H9 (cell line): Measurements from ENCODE around the gene CDK12. TPM values are rescaled to one million over a fixed set of nuclear protein-coding genes. Genes with fewer than 3 reads are reported as not detected.

Experiments used
- DNase-seq: peaks from one replicate; pipeline ENCODE4 v3.0.0-alpha.2; 2017
- H2AFZ ChIP-seq: one replicate; pipeline ENCODE4 v1.6.1; 2013; ENCODE audit warnings: mild to moderate bottlenecking, low read length, control low read depth, moderate library complexity
- H2AK5ac ChIP-seq: 2 replicates; pipeline ENCODE4 v1.6.1; 2013; ENCODE audit warnings: low read length, control low read depth, mixed read lengths; ENCODE audit not compliant: insufficient read length
- H2BK120ac ChIP-seq: one replicate; pipeline ENCODE4 v1.6.1; 2013; ENCODE audit warnings: low read depth, mild to moderate bottlenecking, low read length, control low read depth, inconsistent platforms; ENCODE audit not compliant: poor library complexity, severe bottlenecking
- H2BK12ac ChIP-seq: 2 replicates; pipeline ENCODE4 v1.6.1; 2013; ENCODE audit warnings: low read length, control low read depth, mixed read lengths, low read depth; ENCODE audit not compliant: insufficient read length
- H2BK15ac ChIP-seq: 2 replicates; pipeline ENCODE4 v1.6.1; 2013; ENCODE audit warnings: low read depth, low read length, control low read depth
- H2BK20ac ChIP-seq: one replicate; pipeline ENCODE4 v1.6.1; 2013; ENCODE audit warnings: low read depth, mild to moderate bottlenecking, low read length, control low read depth, inconsistent platforms; ENCODE audit not compliant: poor library complexity, severe bottlenecking
- H2BK5ac ChIP-seq: 2 replicates; pipeline ENCODE4 v1.6.1; 2013; ENCODE audit warnings: low read length, control low read depth, mixed read lengths; ENCODE audit not compliant: insufficient read length
- H3K14ac ChIP-seq: 2 replicates; pipeline ENCODE4 v1.6.1; 2013; ENCODE audit warnings: low read length, control low read depth; ENCODE audit not compliant: insufficient read depth
- H3K18ac ChIP-seq: 2 replicates; pipeline ENCODE4 v1.6.1; 2013; ENCODE audit warnings: low read depth, mild to moderate bottlenecking, mixed read lengths, low read length, control low read depth; ENCODE audit not compliant: insufficient read length
- H3K23ac ChIP-seq: 2 replicates; pipeline ENCODE4 v1.6.1; 2013; ENCODE audit warnings: low read length, control low read depth, mixed read lengths, low read depth; ENCODE audit not compliant: insufficient read length
- H3K23me2 ChIP-seq: 2 replicates; pipeline ENCODE4 v1.6.1; 2013; ENCODE audit warnings: low read depth, mild to moderate bottlenecking, mixed read lengths, low read length, control low read depth; ENCODE audit not compliant: insufficient read length, poor library complexity, severe bottlenecking
- H3K27ac ChIP-seq: 2 replicates; pipeline ENCODE4 v1.5.1; 2013; ENCODE audit warnings: low read length, control low read depth, mixed read lengths, low read depth; ENCODE audit not compliant: insufficient read length
- H3K27me3 ChIP-seq: 2 replicates; pipeline ENCODE4 v1.6.1; 2013; ENCODE audit warnings: low read length, control low read depth, inconsistent platforms; ENCODE audit not compliant: insufficient read depth
- H3K4ac ChIP-seq: 2 replicates; pipeline ENCODE4 v1.6.1; 2013; ENCODE audit warnings: low read depth, mild to moderate bottlenecking, control low read depth, inconsistent platforms, low read length, moderate library complexity
- H3K4me1 ChIP-seq: 2 replicates; pipeline ENCODE4 v1.6.1; 2013; ENCODE audit warnings: low read length, control low read depth, inconsistent platforms; ENCODE audit not compliant: insufficient read depth
- H3K4me2 ChIP-seq: 2 replicates; pipeline ENCODE4 v1.6.1; 2013; ENCODE audit warnings: low read length, control low read depth, mixed read lengths; ENCODE audit not compliant: insufficient read length, insufficient read depth
- H3K56ac ChIP-seq: 2 replicates; pipeline ENCODE4 v1.6.1; 2013; ENCODE audit warnings: low read depth, mild to moderate bottlenecking, mixed read lengths, low read length, control low read depth; ENCODE audit not compliant: insufficient read length
- H3K79me1 ChIP-seq: 2 replicates; pipeline ENCODE4 v1.6.1; 2013; ENCODE audit warnings: low read depth, mild to moderate bottlenecking, moderate library complexity, low read length, control low read depth, inconsistent platforms; ENCODE audit not compliant: insufficient read depth, poor library complexity, severe bottlenecking
- H3K79me2 ChIP-seq: 2 replicates; pipeline ENCODE4 v1.6.1; 2013; ENCODE audit warnings: low read length, control low read depth, inconsistent platforms; ENCODE audit not compliant: insufficient read depth
- H3K9ac ChIP-seq: 2 replicates; pipeline ENCODE4 v1.6.1; 2013; ENCODE audit warnings: low read length, control low read depth, mixed read lengths; ENCODE audit not compliant: insufficient read length; ENCODE audit errors: extremely low read depth
- H3K9me3 ChIP-seq: one replicate; pipeline ENCODE4 v1.6.1; 2013; ENCODE audit warnings: low read depth, low read length, inconsistent platforms; ENCODE audit not compliant: control insufficient read depth
- H3T11ph ChIP-seq: one replicate; pipeline ENCODE4 v1.6.1; 2013; ENCODE audit warnings: mild to moderate bottlenecking, low read length, control low read depth, inconsistent platforms
- H4K20me1 ChIP-seq: one replicate; pipeline ENCODE4 v1.6.1; 2013; ENCODE audit not compliant: control insufficient read depth, insufficient read length, insufficient read depth
- H4K5ac ChIP-seq: 2 replicates; pipeline ENCODE4 v1.6.1; 2013; ENCODE audit warnings: low read depth, mild to moderate bottlenecking, mixed read lengths, low read length, control low read depth; ENCODE audit not compliant: insufficient read length
- H4K8ac ChIP-seq: replicated peaks from 2 replicates; pipeline ENCODE4 v1.6.1; 2013; ENCODE audit warnings: low read length, control low read depth, mixed read lengths, low read depth; ENCODE audit not compliant: insufficient read length
- H4K91ac ChIP-seq: 2 replicates; pipeline ENCODE4 v1.6.1; 2013; ENCODE audit warnings: low read depth, mild to moderate bottlenecking, moderate library complexity, mixed read lengths, low read length, control low read depth; ENCODE audit not compliant: insufficient read length
- H3K27ac Mint-ChIP-seq, 3 experiments: 2 replicates in 2 of 3; 3 replicates in 1 of 3; pipeline ENCODE4 v1.8.0; 2020 to 2021; ENCODE audit warnings: mixed read lengths in 3 of 3, mild to moderate bottlenecking in 1 of 3, moderate library complexity in 1 of 3
- H3K27me3 Mint-ChIP-seq: 2 replicates; pipeline ENCODE4 v1.8.0; 2021; ENCODE audit warnings: low read depth, mild to moderate bottlenecking, moderate library complexity, mixed read lengths
- H3K36me3 Mint-ChIP-seq, 3 experiments: 2 replicates in 2 of 3; 3 replicates in 1 of 3; pipeline ENCODE4 v1.8.0; 2020 to 2021; ENCODE audit warnings: low read depth in 3 of 3, mixed read lengths in 3 of 3; ENCODE audit not compliant: insufficient read depth in 1 of 3
- H3K4me1 Mint-ChIP-seq, 2 experiments: 2 replicates each; pipeline ENCODE4 v1.8.0; 2020; ENCODE audit warnings: mixed read lengths in 2 of 2
- H3K4me3 Mint-ChIP-seq, 2 experiments: 2 replicates in 1 of 2; 3 replicates in 1 of 2; pipeline ENCODE4 v1.8.0; 2020 to 2021; ENCODE audit warnings: mild to moderate bottlenecking in 2 of 2, mixed read lengths in 2 of 2, moderate library complexity in 1 of 2
- H3K9me3 Mint-ChIP-seq, 2 experiments: 2 replicates in 1 of 2; 3 replicates in 1 of 2; pipeline ENCODE4 v1.8.0; 2020; ENCODE audit warnings: mild to moderate bottlenecking in 2 of 2, mixed read lengths in 2 of 2, moderate library complexity in 1 of 2
- WGBS: extraction: QIAGEN DNeasy Blood & Tissue Kit; methylation state at CpG from one replicate; pipeline ENCODE4 v1.1.7; 2013; ENCODE audit warnings: missing lambda C conversion rate, low lambda C conversion rate, mixed read lengths; ENCODE audit not compliant: insufficient read length; ENCODE audit errors: extremely low coverage; 5-methylcytosine and 5-hydroxymethylcytosine counted together
- total RNA-seq: library from RNA; stranded (reverse); gene quantifications from 2 replicates; pipeline ENCODE4 v1.2.1, GENCODE V29; 2021
- TF ChIP-seq, protein P1 (sequence below): fragments of 200-600 bp; sonication (generic); conservative IDR thresholded peaks from 3 replicates; pipeline ENCODE4 v1.8.0; 2021; ENCODE audit warnings: antibody characterized with exemption, mild to moderate bottlenecking

CDK12 gene
- total RNA-seq, 1 experiment from 2014 or later = 87.6 TPM

DNA sequence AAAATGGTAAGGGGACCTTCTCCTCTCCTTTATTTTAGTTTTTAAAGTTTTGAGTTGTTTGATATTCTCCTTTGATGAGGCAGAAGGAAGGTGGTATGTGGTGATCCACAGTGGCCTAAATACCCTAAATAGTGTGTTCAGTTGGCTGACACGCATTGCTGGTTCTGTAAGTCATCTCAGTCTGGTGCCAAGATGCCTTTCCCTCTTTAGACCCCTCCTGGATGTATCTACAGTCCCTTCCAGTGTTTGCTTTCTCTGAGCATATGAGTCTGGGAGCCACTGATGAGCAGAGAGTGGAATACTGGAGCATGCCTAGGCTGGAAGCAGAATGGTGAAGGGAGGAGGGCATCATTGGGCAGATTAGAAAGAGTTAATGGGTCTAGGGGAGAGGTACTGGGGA lies 81.9 kb downstream of the CDK12 start:
- Mint-ChIP-seq H3K36me3 (peaks cover 0 to 8% (median 0%) of the 10 kb centered on the region in 3 experiments; a peak in 1 of 7 replicates), H3K27ac (no peak overlapping the region), H3K4me3 (no peak overlapping the region), H3K27me3 (peaks cover 9% of the 10 kb centered on the region), H3K9me3 (no peaks in the 10 kb centered on the region), H3K4me1 (no peaks in the 10 kb centered on the region)
- H2BK5ac ChIP-seq = no peak overlapping the region
- H3K14ac ChIP-seq = no peak overlapping the region
- no peak overlapping the region for H2BK12ac ChIP-seq
- no peak overlapping the region for H2AK5ac ChIP-seq
- H2BK15ac ChIP-seq = no peak overlapping the region
- no peak overlapping the region for H2BK120ac ChIP-seq
- no peaks in the 10 kb centered on the region for H3K79me1 ChIP-seq
- no CpG with 5 or more reads among the region's 1 CpG for WGBS
- no peak overlapping the region for H3K4ac ChIP-seq
- no peaks in the 10 kb centered on the region for H3K27me3 ChIP-seq
- H3K23me2 ChIP-seq = no peaks in the 10 kb centered on the region
- no peak for DNase-seq
- no peak overlapping the region for H3K56ac ChIP-seq
- no peak overlapping the region for H3K4me2 ChIP-seq
- no peak overlapping the region for H3K27ac ChIP-seq
- H3K79me2 ChIP-seq = no peaks in the 10 kb centered on the region
- no peak overlapping the region for H3K9ac ChIP-seq
- H4K8ac ChIP-seq = no peak overlapping the region
- H3K4me1 ChIP-seq = no peaks in the 10 kb centered on the region
- no peak overlapping the region for H2AFZ ChIP-seq
- no peak overlapping the region for H4K5ac ChIP-seq
- TF ChIP-seq, protein P1, sequence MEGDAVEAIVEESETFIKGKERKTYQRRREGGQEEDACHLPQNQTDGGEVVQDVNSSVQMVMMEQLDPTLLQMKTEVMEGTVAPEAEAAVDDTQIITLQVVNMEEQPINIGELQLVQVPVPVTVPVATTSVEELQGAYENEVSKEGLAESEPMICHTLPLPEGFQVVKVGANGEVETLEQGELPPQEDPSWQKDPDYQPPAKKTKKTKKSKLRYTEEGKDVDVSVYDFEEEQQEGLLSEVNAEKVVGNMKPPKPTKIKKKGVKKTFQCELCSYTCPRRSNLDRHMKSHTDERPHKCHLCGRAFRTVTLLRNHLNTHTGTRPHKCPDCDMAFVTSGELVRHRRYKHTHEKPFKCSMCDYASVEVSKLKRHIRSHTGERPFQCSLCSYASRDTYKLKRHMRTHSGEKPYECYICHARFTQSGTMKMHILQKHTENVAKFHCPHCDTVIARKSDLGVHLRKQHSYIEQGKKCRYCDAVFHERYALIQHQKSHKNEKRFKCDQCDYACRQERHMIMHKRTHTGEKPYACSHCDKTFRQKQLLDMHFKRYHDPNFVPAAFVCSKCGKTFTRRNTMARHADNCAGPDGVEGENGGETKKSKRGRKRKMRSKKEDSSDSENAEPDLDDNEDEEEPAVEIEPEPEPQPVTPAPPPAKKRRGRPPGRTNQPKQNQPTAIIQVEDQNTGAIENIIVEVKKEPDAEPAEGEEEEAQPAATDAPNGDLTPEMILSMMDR = no peak
- H3K9me3 ChIP-seq = no peaks in the 10 kb centered on the region
- H4K20me1 ChIP-seq = peaks cover 3% of the 10 kb centered on the region
- H3K18ac ChIP-seq = no peak overlapping the region
- no peak overlapping the region for H3K23ac ChIP-seq
- no peak overlapping the region for H4K91ac ChIP-seq
- no peak overlapping the region for H2BK20ac ChIP-seq
- H3T11ph ChIP-seq = no peak overlapping the region
